ENCODE results near the gene TLCD2.
"Not testable (repeated sequence)": the region's sequence is repeated elsewhere in the genome, so short reads cannot be mapped to it uniquely, and the experiment has no call there.

TLCD2 gene, protein sequence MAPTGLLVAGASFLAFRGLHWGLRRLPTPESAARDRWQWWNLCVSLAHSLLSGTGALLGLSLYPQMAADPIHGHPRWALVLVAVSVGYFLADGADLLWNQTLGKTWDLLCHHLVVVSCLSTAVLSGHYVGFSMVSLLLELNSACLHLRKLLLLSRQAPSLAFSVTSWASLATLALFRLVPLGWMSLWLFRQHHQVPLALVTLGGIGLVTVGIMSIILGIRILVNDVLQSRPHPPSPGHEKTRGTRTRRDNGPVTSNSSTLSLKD

DNA sequence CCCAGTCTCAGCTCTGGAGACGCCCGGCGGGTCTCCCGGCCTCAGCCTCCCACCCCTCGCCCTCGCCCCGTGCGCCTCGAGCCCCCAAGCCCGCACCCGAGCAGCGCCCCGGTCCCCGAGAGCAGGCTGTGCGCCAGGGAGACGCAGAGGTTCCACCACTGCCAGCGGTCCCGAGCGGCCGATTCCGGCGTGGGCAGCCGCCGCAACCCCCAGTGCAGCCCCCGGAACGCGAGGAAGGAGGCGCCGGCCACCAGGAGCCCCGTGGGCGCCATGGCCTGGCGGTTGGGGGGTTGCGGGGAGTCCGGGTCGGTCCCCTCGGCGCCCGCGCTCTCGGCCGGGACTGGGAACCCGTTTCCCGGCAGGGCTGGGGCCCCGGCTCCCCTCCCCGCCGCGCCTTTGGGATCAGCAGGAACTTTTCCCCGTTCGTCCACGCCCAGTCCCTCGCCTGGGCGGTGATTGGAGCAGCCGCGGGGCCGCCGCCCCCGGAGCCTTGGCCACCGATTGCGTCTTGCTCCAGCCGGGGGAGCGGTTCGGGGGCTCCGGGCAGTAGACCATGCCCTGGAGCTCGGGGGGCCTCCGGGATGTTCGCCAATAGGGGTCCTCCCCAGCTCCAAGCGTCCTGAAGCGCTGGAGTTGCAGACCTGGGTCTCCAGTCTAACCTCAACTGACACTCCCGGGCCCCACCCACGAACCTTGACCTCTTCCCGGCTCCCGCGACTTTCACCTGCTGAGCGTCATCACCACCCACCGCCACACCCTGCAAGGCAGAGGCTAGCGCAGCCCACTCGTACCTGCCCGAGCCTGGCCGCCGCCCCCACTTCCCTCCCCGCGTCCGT is at the start of gene TLCD2:
TLCD2 (minus strand) TSS at position 407 of the 836 bp plus-strand sequence; CDS start at position 272, 135 bp downstream.
- no peak for DNase-seq

GRCh38 chr17:1759529-1759928 is 49.4 kb upstream of the TLCD2 start:
- no peak for DNase-seq

DNA sequence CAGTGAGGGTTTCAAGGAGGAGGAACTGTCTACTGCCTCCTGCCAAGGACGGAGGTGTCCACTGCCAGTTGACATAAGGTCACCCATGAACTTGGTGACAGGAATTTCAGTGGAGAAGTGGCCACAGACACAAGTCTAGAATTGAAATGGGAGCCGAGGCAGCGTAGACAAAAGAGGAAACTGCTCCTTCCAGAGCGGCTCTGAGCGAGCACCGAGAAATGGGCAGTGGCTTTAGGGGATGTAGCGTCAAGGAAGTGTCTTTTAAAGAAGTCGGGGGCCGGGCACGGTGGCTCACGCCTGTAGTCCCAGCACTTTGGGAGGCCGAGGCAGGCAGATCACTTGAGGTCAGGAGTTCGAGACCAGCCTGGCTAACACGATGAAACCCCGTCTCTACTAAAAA is 48.6 kb upstream of the TLCD2 start:
- no peak for DNase-seq

DNA sequence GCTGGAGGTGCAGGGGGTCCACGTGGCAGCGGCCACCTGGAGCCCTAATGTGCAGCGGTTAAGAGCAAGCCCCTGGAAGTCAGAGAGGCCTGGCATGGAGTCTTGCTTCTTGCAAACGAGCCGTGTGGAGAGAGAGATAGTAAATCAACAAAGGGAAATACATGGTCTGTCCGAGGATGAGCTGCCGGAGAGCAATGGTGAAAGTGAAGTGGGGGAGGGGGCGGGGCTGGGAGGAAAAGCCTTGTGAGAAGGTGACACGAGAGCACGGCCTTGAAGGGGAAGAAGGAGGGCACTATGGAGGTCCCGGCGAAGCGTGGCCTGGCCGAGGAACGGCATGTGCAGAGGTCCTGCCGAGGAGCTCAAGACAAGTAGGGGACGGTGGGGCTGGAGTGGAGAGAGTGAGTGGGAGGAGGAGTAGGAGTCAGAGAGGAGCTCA is 45.7 kb upstream of the TLCD2 start:
- no peak for DNase-seq

- DNase-seq, result no peak
Observed at GRCh38 chr17:1755252-1755826, 45.2 kb upstream of the TLCD2 start.

GRCh38 chr17:1754430-1755112 is 44.4 kb upstream of the TLCD2 start:
- no peak for DNase-seq

DNA sequence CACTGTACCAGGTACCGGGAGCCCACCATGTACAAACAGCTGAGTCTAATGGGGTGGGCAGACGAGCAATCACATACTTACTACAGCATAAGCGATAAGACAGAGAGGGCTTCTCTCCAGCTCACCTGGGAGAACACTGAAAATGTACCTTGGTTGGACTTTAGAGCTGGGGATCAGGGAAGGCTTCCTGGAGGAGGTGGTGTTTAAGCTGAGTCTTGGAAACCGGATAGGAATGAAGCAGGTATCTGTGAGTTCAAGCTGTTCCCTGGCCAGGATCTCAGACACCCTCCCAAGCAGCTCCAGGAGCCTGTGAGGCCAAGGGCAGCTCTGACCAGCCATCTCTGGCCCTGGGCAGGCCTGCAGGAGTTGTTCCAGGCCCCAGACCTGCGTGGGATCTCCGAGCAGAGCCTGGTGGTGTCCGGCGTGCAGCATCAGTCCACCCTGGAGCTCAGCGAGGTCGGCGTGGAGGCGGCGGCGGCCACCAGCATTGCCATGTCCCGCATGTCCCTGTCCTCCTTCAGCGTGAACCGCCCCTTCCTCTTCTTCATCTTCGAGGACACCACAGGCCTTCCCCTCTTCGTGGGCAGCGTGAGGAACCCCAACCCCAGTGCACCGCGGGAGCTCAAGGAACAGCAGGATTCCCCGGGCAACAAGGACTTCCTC is 43.7 kb upstream of the TLCD2 start:
- no peak for DNase-seq

DNA sequence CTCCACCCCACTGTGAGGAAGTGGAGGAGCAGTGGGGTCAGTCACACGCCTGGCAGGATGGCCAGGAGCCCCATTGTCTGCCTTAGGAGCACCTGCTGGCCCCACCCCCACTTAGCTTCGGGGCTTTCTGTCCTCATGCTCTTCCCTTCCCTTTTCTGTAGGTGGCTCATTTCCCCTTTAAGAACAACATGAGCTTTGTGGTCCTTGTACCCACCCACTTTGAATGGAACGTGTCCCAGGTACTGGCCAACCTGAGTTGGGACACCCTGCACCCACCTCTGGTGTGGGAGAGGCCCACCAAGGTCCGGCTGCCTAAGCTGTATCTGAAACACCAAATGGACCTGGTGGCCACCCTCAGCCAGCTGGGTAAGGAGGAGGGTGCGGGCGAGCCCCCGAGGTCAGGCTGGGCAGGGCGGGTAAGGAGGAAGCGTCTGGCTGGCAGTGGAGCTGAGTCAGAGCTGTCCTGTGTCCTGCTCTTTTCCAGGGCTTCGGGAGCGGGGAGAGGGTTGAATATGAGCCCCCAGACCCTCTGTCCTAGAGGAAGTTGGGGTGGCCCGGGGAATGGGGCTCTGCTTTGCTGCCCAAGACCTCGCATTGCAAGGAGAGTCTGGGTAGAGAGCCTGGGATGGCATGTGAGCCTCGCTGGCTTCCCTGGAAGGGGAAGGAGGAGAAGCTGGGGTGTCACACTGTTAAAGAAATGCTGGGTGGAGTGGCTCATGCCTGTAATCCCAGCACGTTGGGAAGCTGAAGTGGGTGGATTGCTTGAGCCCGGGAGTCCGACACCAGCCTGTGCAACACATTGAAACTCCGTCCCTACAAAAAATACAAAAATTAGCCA is 42.5 kb upstream of the TLCD2 start:
- DNase-seq, result no peak

GRCh38 chr17:1750628-1751027 is 40.5 kb upstream of the TLCD2 start:
- no peak for DNase-seq

DNA sequence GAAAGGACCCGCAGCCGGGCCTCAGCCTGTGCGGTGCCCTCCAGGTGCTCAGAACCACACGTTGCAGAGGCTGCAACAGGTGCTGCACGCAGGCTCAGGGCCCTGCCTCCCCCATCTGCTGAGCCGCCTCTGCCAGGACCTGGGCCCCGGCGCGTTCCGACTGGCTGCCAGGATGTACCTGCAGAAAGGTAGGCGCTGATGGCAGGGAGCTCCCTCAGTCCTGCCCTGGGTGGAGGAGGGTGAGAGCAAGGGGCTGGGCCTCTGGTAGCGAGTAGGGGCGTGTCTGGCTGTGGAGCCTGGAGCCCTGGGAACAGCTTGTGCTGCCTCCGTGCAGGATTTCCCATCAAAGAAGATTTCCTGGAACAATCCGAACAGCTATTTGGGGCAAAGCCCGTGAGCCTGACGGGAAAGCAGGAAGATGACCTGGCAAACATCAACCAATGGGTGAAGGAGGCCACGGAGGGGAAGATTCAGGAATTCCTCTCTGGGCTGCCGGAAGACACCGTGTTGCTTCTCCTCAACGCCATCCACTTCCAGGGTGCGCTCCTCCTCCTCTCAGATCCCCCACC is 36.9 kb upstream of the TLCD2 start:
- no peak for DNase-seq

DNA sequence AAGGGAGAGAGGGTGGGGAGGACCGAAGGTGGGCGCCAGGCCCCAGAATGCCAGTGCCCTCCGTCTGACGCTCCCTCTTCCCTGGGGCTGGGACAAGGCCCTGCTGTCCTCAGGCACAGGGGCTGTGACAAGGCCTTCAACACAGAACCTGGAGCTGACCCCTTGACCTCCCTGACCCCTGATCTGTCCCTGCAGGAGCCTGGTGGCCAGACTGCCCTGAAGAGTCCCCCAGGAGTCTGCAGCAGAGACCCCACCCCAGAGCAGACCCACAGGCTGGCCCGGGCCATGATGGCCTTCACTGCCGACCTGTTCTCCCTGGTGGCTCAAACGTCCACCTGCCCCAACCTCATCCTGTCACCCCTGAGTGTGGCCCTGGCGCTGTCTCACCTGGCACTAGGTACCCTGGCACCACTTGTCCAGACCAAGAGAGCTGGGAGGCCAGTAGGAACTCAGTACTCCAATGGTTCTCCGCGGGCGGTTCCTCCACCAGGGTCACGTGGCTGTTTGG is 35.4 kb upstream of the TLCD2 start:
- DNase-seq, result no peak

- DNase-seq, result no peak
Observed at GRCh38 chr17:1744551-1745512, 34.7 kb upstream of the TLCD2 start.

- no peak for DNase-seq
Observed at GRCh38 chr17:1743088-1743439, 32.9 kb upstream of the TLCD2 start.

DNA sequence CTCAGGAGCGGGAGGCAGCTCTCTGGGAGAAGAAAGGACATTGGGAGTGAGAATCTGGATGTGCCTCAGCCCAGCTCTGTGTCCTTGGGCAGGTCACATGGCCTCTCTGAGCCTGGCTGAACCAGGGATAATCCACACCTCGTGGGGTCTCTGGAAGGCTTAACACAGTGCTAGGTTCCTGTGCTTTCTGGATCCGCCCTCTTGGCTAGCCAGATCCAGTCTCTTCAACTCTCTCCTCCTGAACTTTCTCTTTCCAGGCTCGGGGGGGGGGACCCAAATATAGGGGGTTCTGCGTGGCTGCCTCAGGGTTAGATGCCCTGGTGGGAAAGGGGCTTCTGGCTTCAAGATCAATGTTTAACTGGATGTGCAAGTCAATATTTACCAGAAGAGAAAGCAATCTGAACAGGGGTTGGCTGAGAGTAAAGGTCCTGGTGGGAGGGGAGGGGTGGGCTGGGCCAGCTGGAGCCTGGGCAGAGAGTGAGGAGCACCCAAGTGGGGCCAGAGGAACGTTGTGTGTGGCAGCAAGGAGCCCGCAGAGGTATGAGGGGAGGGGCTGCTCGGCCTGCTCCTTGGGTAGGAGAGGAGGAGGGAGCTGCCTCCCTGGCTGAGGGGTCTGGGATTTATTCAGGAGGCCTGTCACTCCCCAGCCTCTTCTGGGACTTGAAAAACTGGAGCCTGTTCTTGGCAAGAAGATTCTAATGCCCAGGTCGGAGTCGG is 32.4 kb upstream of the TLCD2 start, which contains the start of gene SERPINF2:
SERPINF2 (plus strand) TSS at position 501 of the 717 bp plus-strand sequence. CDS start 2,125 bp downstream, outside the sequence.
- DNase-seq, result no peak

DNA sequence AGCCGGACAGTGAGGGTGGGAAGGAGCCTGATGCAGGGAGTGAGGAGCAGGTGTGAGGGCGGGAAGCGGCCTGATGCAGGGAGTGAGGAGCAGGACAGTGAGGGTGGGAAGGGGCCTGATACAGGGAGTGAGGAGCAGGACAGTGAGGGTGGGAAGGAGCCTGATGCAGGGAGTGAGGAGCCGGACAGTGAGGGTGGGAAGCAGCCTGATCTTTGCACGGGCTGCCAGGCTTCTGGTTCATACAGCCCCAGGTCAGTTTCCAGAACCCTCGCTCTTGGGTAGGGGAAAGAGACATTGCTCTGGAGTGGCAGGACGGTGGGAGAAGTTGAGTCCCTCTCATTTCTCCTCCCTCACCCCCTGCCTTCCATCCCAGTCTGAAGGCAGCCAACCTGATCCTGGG is 31.7 kb upstream of the TLCD2 start:
- not testable (repeated sequence) for DNase-seq

DNA sequence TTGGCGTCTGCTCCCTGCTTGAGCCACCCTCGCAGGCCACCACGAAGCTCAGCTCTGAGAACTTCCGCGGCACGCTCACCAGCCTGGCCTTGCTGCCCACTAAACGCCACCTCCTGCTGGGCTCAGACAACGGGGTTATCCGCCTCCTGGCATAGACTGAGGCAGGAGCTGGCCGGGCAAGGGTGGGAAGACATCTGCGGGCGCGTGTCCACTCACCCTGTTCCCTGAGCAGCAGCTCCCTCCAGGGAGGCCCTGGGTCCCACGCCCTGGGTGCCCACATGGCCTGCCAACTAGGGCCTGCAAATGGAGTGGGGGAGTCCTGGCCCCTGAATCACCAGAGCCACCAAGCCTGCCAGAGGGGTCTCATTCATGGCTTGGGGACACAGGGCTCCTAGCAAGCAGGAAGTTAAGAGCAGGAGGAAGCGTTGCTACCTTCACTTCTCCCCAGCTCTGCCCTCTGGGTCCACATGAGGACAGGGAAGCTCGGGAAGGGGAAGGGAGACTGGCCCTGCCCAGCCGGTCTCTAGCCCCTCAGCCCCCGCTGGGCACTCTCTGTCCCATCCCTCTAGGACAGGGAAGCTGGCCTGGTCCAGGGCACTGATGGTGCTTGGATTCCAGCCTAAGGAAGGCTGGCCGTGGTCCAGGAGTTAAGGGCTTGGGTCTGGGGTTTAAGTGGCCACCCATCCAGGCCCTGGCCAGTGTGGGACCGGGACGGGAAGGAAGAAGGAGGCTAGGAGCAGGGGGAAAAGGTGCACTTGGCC is 27.5 kb upstream of the TLCD2 start:
- no peak for DNase-seq

DNA sequence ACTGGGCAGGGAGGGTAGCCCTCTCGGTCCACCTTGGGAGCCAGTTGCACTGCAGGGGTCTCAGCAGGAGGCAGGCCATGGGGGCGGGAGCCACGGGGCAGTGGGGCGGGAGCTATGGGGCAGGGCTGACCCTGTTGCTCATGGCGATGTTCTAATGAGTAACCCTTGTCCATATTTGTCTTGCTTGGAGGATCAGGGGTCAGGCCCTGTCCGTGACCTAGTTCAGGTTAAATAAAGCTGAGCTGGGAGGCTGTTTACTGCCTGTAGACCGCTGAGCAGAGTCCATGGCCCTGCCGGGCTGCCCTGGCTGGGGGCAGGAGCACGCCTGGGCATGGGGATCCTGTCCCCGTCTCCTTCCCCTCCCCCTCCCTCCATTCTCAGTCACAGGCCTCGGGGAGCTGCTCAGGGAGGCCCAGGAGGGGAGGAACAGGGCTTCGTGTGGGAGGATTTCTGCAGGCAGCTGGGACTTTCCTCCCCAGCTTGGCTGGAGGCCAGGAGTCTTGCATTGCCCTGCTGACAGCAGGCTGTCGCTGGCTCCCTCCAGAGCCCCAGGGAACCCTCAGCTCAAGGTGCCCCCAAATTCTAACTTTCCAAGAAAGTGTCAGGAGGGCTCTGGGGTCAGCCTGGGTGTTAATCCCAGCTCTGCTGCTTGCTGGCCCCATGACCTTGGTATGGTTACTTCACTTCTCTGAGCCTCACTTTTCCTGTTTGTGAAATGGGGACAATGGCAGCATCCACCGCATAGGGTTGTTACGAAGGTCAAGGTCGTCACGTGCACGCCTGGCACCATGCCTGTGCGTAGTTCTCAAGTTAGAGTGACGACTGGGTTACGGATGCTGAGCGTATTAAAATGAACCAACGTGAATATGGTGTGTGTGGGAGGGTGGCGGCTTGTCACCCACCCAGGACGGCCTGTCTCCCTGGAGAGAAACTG is 26.4 kb upstream of the TLCD2 start:
- no peak for DNase-seq

Measured in activated naive CD4-positive, alpha-beta T cell (primary cell).